IPS DF 6.9 (cell line): ENCODE data around the gene WDR20.

Experiments used
- DNase-seq: peaks from one replicate; pipeline ENCODE4 v3.0.0-alpha.2; 2013; ENCODE audit warnings: low read depth, low spot score
- H3K27ac ChIP-seq: one replicate; pipeline ENCODE4 v1.5.1; 2013; ENCODE audit warnings: low read length, control low read depth
- H3K27me3 ChIP-seq: 2 replicates; pipeline ENCODE4 v1.6.1; 2013; ENCODE audit warnings: mild to moderate bottlenecking, low read length; ENCODE audit not compliant: control insufficient read depth, insufficient read depth
- H3K36me3 ChIP-seq: 2 replicates; pipeline ENCODE4 v1.6.1; 2013; ENCODE audit warnings: low read length; ENCODE audit not compliant: control insufficient read depth, insufficient read depth
- H3K4me1 ChIP-seq: 2 replicates; pipeline ENCODE4 v1.6.1; 2013; ENCODE audit warnings: low read length; ENCODE audit not compliant: control insufficient read depth, insufficient read depth
- H3K4me3 ChIP-seq: 2 replicates; pipeline ENCODE4 v1.5.1; 2013; ENCODE audit warnings: mild to moderate bottlenecking, low read length
- H3K9me3 ChIP-seq: 2 replicates; pipeline ENCODE4 v1.6.1; 2013; ENCODE audit warnings: low read length, inconsistent platforms; ENCODE audit not compliant: control insufficient read depth, insufficient read depth
- WGBS: extraction: QIAGEN DNeasy Blood & Tissue Kit; methylation state at CpG from one replicate; pipeline ENCODE4 v1.1.7; 2013; ENCODE audit warnings: mixed read lengths, missing lambda C conversion rate; ENCODE audit not compliant: insufficient read length, insufficient coverage; 5-methylcytosine and 5-hydroxymethylcytosine counted together

WDR20 gene

GRCh38 chr14:102182936-102183619 lies 43.4 kb downstream of the WDR20 start:
- Histone ChIP-seq H3K4me1 (0 out of 2 replicates have a peak, but pooled peaks cover 2% of the 10 kb centered on the region), H3K27ac (no peak overlapping the region), H3K4me3 (no peak overlapping the region), H3K27me3 (no peaks in the 10 kb centered on the region), H3K36me3 (no peaks in the 10 kb centered on the region), H3K9me3 (no peaks in the 10 kb centered on the region)
- no CpG with 5 or more reads among the region's 9 CpGs for WGBS
- no peak for DNase-seq

GRCh38 chr14:102183886-102184285 lies 44.2 kb downstream of the WDR20 start:
- DNase-seq, result no peak
- Histone ChIP-seq H3K27me3 (no peaks in the 10 kb centered on the region), H3K4me1 (0 out of 2 replicates have a peak, but pooled peaks cover 2% of the 10 kb centered on the region), H3K36me3 (no peaks in the 10 kb centered on the region), H3K27ac (no peak overlapping the region), H3K4me3 (no peak overlapping the region), H3K9me3 (no peaks in the 10 kb centered on the region)
- no CpG with 5 or more reads among the region's 3 CpGs for WGBS

GRCh38 chr14:102184316-102185035 lies 44.8 kb downstream of the WDR20 start:
- 0 out of 2 replicates have a peak, but pooled peaks cover 2% of the 10 kb centered on the region for H3K4me1 ChIP-seq
- H3K4me3 ChIP-seq, result no peak overlapping the region
- no peaks in the 10 kb centered on the region for H3K27me3 ChIP-seq
- no peak for DNase-seq
- H3K27ac ChIP-seq, result no peak overlapping the region
- H3K9me3 ChIP-seq, result no peaks in the 10 kb centered on the region
- H3K36me3 ChIP-seq, result no peaks in the 10 kb centered on the region
- WGBS, result no CpG with 5 or more reads among the region's 14 CpGs

- H3K9me3 ChIP-seq, result no peaks in the 10 kb centered on the region
- no peaks in the 10 kb centered on the region for H3K27me3 ChIP-seq
- 0 out of 2 replicates have a peak, but pooled peaks cover 2% of the 10 kb centered on the region for H3K4me1 ChIP-seq
- no peak overlapping the region for H3K4me3 ChIP-seq
- WGBS, result no CpG with 5 or more reads among the region's 8 CpGs
- H3K27ac ChIP-seq, result no peak overlapping the region
- H3K36me3 ChIP-seq, result no peaks in the 10 kb centered on the region
- DNase-seq, result no peak
These were observed 45.7 kb downstream of the WDR20 start for GRCh38 chr14:102185360-102185759.

GRCh38 chr14:102187044-102187443 lies 47.3 kb downstream of the WDR20 start:
- Histone ChIP-seq H3K27me3 (no peaks in the 10 kb centered on the region), H3K36me3 (no peaks in the 10 kb centered on the region), H3K4me3 (no peak overlapping the region), H3K4me1 (0 out of 2 replicates have a peak, but pooled peaks cover 2% of the 10 kb centered on the region), H3K9me3 (no peaks in the 10 kb centered on the region), H3K27ac (no peak overlapping the region)
- no peak for DNase-seq
- WGBS, result no CpG with 5 or more reads among the region's 3 CpGs

- Histone ChIP-seq H3K9me3 (no peaks in the 10 kb centered on the region), H3K4me1 (0 out of 2 replicates have a peak, but pooled peaks cover 2% of the 10 kb centered on the region), H3K27ac (no peak overlapping the region), H3K27me3 (no peaks in the 10 kb centered on the region), H3K36me3 (no peaks in the 10 kb centered on the region), H3K4me3 (no peak overlapping the region)
- WGBS, result no CpG with 5 or more reads among the region's 4 CpGs
- no peak for DNase-seq
These were observed 47.9 kb downstream of the WDR20 start for GRCh38 chr14:102187568-102188001.

GRCh38 chr14:102188187-102188586 lies 48.5 kb downstream of the WDR20 start:
- no CpG with 5 or more reads among the region's 1 CpG for WGBS
- Histone ChIP-seq H3K4me1 (peaks cover 3% of the 10 kb centered on the region; the same call in 1 of the 2 replicates), H3K4me3 (no peak overlapping the region)

GRCh38 chr14:102189874-102190273 lies 50.2 kb downstream of the WDR20 start:
- no peak overlapping the region for H3K4me3 ChIP-seq
- no peaks in the 10 kb centered on the region for H3K9me3 ChIP-seq
- H3K4me1 ChIP-seq, result peaks cover 3% of the 10 kb centered on the region; the same call in 1 of the 2 replicates
- no peak overlapping the region for H3K27ac ChIP-seq
- no peaks in the 10 kb centered on the region for H3K36me3 ChIP-seq
- DNase-seq, result no peak
- H3K27me3 ChIP-seq, result no peaks in the 10 kb centered on the region
- no CpG with 5 or more reads among the region's 5 CpGs for WGBS

More at GRCh38 chr14:102188187-102188586, 48.5 kb downstream of the WDR20 start:
- no peaks in the 10 kb centered on the region for H3K27me3 ChIP-seq
- no peak overlapping the region for H3K27ac ChIP-seq
- DNase-seq, result no peak
- no peaks in the 10 kb centered on the region for H3K9me3 ChIP-seq
- no peaks in the 10 kb centered on the region for H3K36me3 ChIP-seq

GRCh38 chr14:102192840-102193502 lies 53.3 kb downstream of the WDR20 start:
- WGBS, result no CpG with 5 or more reads among the region's 13 CpGs
- no peak overlapping the region for H3K4me3 ChIP-seq
- no peak overlapping the region for H3K27ac ChIP-seq

GRCh38 chr14:102194856-102195255 lies 55.2 kb downstream of the WDR20 start:
- no CpG with 5 or more reads among the region's 4 CpGs for WGBS
- Histone ChIP-seq H3K27me3 (no peaks in the 10 kb centered on the region), H3K9me3 (no peaks in the 10 kb centered on the region), H3K4me3 (no peak overlapping the region), H3K36me3 (peaks cover 3% of the 10 kb centered on the region; the same call in 1 of the 2 replicates), H3K4me1 (peaks cover 2% of the 10 kb centered on the region; the same call in 1 of the 2 replicates), H3K27ac (no peak overlapping the region)
- no peak for DNase-seq

More at GRCh38 chr14:102192840-102193502, 53.3 kb downstream of the WDR20 start:
- no peaks in the 10 kb centered on the region for H3K27me3 ChIP-seq
- H3K4me1 ChIP-seq, result peaks cover 2% of the 10 kb centered on the region; the same call in 1 of the 2 replicates
- H3K9me3 ChIP-seq, result no peaks in the 10 kb centered on the region
- H3K36me3 ChIP-seq, result peaks cover 3% of the 10 kb centered on the region; the same call in 1 of the 2 replicates
- no peak for DNase-seq
